SK-N-SH (cell line): Measurements from ENCODE around the gene UBE2E2.

ENCODE experiments used
- CTCF ChIP-seq: fragments of 200-600 bp; sonication (generic); IDR thresholded peaks from 2 replicates; pipeline ENCODE4 v1.6.1; 2017; ENCODE audit warnings: antibody characterized with exemption, mild to moderate bottlenecking, moderate library complexity
- EP300 ChIP-seq, 2 experiments: IDR thresholded peaks; 2 replicates each; pipeline versions ENCODE4 v1.4.0 to v1.6.1; 2012; ENCODE audit warnings: borderline replicate concordance in 1 of 2, low read depth in 1 of 2, low read length in 1 of 2
- JUND ChIP-seq: IDR thresholded peaks from 2 replicates; pipeline ENCODE4 v1.4.0; 2012
- NFIC ChIP-seq: IDR thresholded peaks from 2 replicates; pipeline ENCODE4 v1.4.0; 2012; ENCODE audit warnings: borderline replicate concordance
- POLR2AphosphoS5 ChIP-seq: IDR thresholded peaks from 2 replicates; pipeline ENCODE4 v1.6.1; 2012; ENCODE audit warnings: low read depth, low read length
- RAD21 ChIP-seq: IDR thresholded peaks from 2 replicates; pipeline ENCODE4 v1.6.1; 2012; ENCODE audit warnings: mild to moderate bottlenecking, low read length
- SMC3 ChIP-seq: IDR thresholded peaks from 2 replicates; pipeline ENCODE4 v1.6.1; 2012; ENCODE audit warnings: low read depth, low read length, improper control_type of control experiment
- TAF1 ChIP-seq: IDR thresholded peaks from 2 replicates; pipeline ENCODE4 v1.6.1; 2012; ENCODE audit warnings: low read depth, mild to moderate bottlenecking, low read length, moderate library complexity, borderline replicate concordance
- TEAD4 ChIP-seq: IDR thresholded peaks from 2 replicates; pipeline ENCODE4 v1.4.0; 2012; ENCODE audit warnings: mild to moderate bottlenecking, borderline replicate concordance; ENCODE audit not compliant: insufficient read depth
- YY1 ChIP-seq: IDR thresholded peaks from 2 replicates; pipeline ENCODE4 v1.4.0; 2012; ENCODE audit warnings: low read depth, mild to moderate bottlenecking
- TF ChIP-seq, protein P1 (sequence below): fragments of 150-350 bp; IDR thresholded peaks from 2 replicates; pipeline ENCODE4 v1.6.1; 2017; ENCODE audit warnings: antibody characterized with exemption, low read length, low read depth, borderline replicate concordance
- TF ChIP-seq, protein P2 (sequence below): IDR thresholded peaks from 2 replicates; pipeline ENCODE4 v1.4.0; 2012; ENCODE audit warnings: low read depth

- TF ChIP-seq NFIC (no peak), YY1 (no peak), POLR2AphosphoS5 (no peak), CTCF (no peak), EP300 (IDR thresholded peaks at IDR 0.05; ENCODE audit: borderline replicate concordance in 1 of 2, low read depth in 1 of 2, low read length in 1 of 2) (no peak), JUND (no peak), TEAD4 (no peak), RAD21 (no peak), SMC3 (no peak), TAF1 (no peak)
- TF ChIP-seq, protein P1, sequence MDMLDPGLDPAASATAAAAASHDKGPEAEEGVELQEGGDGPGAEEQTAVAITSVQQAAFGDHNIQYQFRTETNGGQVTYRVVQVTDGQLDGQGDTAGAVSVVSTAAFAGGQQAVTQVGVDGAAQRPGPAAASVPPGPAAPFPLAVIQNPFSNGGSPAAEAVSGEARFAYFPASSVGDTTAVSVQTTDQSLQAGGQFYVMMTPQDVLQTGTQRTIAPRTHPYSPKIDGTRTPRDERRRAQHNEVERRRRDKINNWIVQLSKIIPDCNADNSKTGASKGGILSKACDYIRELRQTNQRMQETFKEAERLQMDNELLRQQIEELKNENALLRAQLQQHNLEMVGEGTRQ, result no peak
- TF ChIP-seq, protein P2, sequence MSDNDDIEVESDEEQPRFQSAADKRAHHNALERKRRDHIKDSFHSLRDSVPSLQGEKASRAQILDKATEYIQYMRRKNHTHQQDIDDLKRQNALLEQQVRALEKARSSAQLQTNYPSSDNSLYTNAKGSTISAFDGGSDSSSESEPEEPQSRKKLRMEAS, result no peak
These were observed 232.8 kb downstream of the UBE2E2 start for GRCh38 chr3:23435904-23436303.
